H9 (cell line): Measurements from ENCODE around the gene LILRB3. TPM values are rescaled to one million over a fixed set of nuclear protein-coding genes. Genes with fewer than 3 reads are reported as not detected.

Source experiments
- DNase-seq: peaks from one replicate; pipeline ENCODE4 v3.0.0-alpha.2; 2017
- H2AFZ ChIP-seq: one replicate; pipeline ENCODE4 v1.6.1; 2013; ENCODE audit warnings: mild to moderate bottlenecking, low read length, control low read depth, moderate library complexity
- H2AK5ac ChIP-seq: 2 replicates; pipeline ENCODE4 v1.6.1; 2013; ENCODE audit warnings: low read length, control low read depth, mixed read lengths; ENCODE audit not compliant: insufficient read length
- H2BK120ac ChIP-seq: one replicate; pipeline ENCODE4 v1.6.1; 2013; ENCODE audit warnings: low read depth, mild to moderate bottlenecking, low read length, control low read depth, inconsistent platforms; ENCODE audit not compliant: poor library complexity, severe bottlenecking
- H2BK12ac ChIP-seq: 2 replicates; pipeline ENCODE4 v1.6.1; 2013; ENCODE audit warnings: low read length, control low read depth, mixed read lengths, low read depth; ENCODE audit not compliant: insufficient read length
- H2BK15ac ChIP-seq: 2 replicates; pipeline ENCODE4 v1.6.1; 2013; ENCODE audit warnings: low read depth, low read length, control low read depth
- H2BK20ac ChIP-seq: one replicate; pipeline ENCODE4 v1.6.1; 2013; ENCODE audit warnings: low read depth, mild to moderate bottlenecking, low read length, control low read depth, inconsistent platforms; ENCODE audit not compliant: poor library complexity, severe bottlenecking
- H2BK5ac ChIP-seq: 2 replicates; pipeline ENCODE4 v1.6.1; 2013; ENCODE audit warnings: low read length, control low read depth, mixed read lengths; ENCODE audit not compliant: insufficient read length
- H3K14ac ChIP-seq: 2 replicates; pipeline ENCODE4 v1.6.1; 2013; ENCODE audit warnings: low read length, control low read depth; ENCODE audit not compliant: insufficient read depth
- H3K18ac ChIP-seq: 2 replicates; pipeline ENCODE4 v1.6.1; 2013; ENCODE audit warnings: low read depth, mild to moderate bottlenecking, mixed read lengths, low read length, control low read depth; ENCODE audit not compliant: insufficient read length
- H3K23ac ChIP-seq: 2 replicates; pipeline ENCODE4 v1.6.1; 2013; ENCODE audit warnings: low read length, control low read depth, mixed read lengths, low read depth; ENCODE audit not compliant: insufficient read length
- H3K23me2 ChIP-seq: 2 replicates; pipeline ENCODE4 v1.6.1; 2013; ENCODE audit warnings: low read depth, mild to moderate bottlenecking, mixed read lengths, low read length, control low read depth; ENCODE audit not compliant: insufficient read length, poor library complexity, severe bottlenecking
- H3K27ac ChIP-seq: 2 replicates; pipeline ENCODE4 v1.5.1; 2013; ENCODE audit warnings: low read length, control low read depth, mixed read lengths, low read depth; ENCODE audit not compliant: insufficient read length
- H3K27me3 ChIP-seq: 2 replicates; pipeline ENCODE4 v1.6.1; 2013; ENCODE audit warnings: low read length, control low read depth, inconsistent platforms; ENCODE audit not compliant: insufficient read depth
- H3K4ac ChIP-seq: 2 replicates; pipeline ENCODE4 v1.6.1; 2013; ENCODE audit warnings: low read depth, mild to moderate bottlenecking, control low read depth, inconsistent platforms, low read length, moderate library complexity
- H3K4me1 ChIP-seq: 2 replicates; pipeline ENCODE4 v1.6.1; 2013; ENCODE audit warnings: low read length, control low read depth, inconsistent platforms; ENCODE audit not compliant: insufficient read depth
- H3K4me2 ChIP-seq: 2 replicates; pipeline ENCODE4 v1.6.1; 2013; ENCODE audit warnings: low read length, control low read depth, mixed read lengths; ENCODE audit not compliant: insufficient read length, insufficient read depth
- H3K56ac ChIP-seq: 2 replicates; pipeline ENCODE4 v1.6.1; 2013; ENCODE audit warnings: low read depth, mild to moderate bottlenecking, mixed read lengths, low read length, control low read depth; ENCODE audit not compliant: insufficient read length
- H3K79me1 ChIP-seq: 2 replicates; pipeline ENCODE4 v1.6.1; 2013; ENCODE audit warnings: low read depth, mild to moderate bottlenecking, moderate library complexity, low read length, control low read depth, inconsistent platforms; ENCODE audit not compliant: insufficient read depth, poor library complexity, severe bottlenecking
- H3K79me2 ChIP-seq: 2 replicates; pipeline ENCODE4 v1.6.1; 2013; ENCODE audit warnings: low read length, control low read depth, inconsistent platforms; ENCODE audit not compliant: insufficient read depth
- H3K9ac ChIP-seq: 2 replicates; pipeline ENCODE4 v1.6.1; 2013; ENCODE audit warnings: low read length, control low read depth, mixed read lengths; ENCODE audit not compliant: insufficient read length; ENCODE audit errors: extremely low read depth
- H3K9me3 ChIP-seq: one replicate; pipeline ENCODE4 v1.6.1; 2013; ENCODE audit warnings: low read depth, low read length, inconsistent platforms; ENCODE audit not compliant: control insufficient read depth
- H3T11ph ChIP-seq: one replicate; pipeline ENCODE4 v1.6.1; 2013; ENCODE audit warnings: mild to moderate bottlenecking, low read length, control low read depth, inconsistent platforms
- H4K20me1 ChIP-seq: one replicate; pipeline ENCODE4 v1.6.1; 2013; ENCODE audit not compliant: control insufficient read depth, insufficient read length, insufficient read depth
- H4K5ac ChIP-seq: 2 replicates; pipeline ENCODE4 v1.6.1; 2013; ENCODE audit warnings: low read depth, mild to moderate bottlenecking, mixed read lengths, low read length, control low read depth; ENCODE audit not compliant: insufficient read length
- H4K8ac ChIP-seq: replicated peaks from 2 replicates; pipeline ENCODE4 v1.6.1; 2013; ENCODE audit warnings: low read length, control low read depth, mixed read lengths, low read depth; ENCODE audit not compliant: insufficient read length
- H4K91ac ChIP-seq: 2 replicates; pipeline ENCODE4 v1.6.1; 2013; ENCODE audit warnings: low read depth, mild to moderate bottlenecking, moderate library complexity, mixed read lengths, low read length, control low read depth; ENCODE audit not compliant: insufficient read length
- H3K27ac Mint-ChIP-seq, 3 experiments: 2 replicates in 2 of 3; 3 replicates in 1 of 3; pipeline ENCODE4 v1.8.0; 2020 to 2021; ENCODE audit warnings: mixed read lengths in 3 of 3, mild to moderate bottlenecking in 1 of 3, moderate library complexity in 1 of 3
- H3K27me3 Mint-ChIP-seq: 2 replicates; pipeline ENCODE4 v1.8.0; 2021; ENCODE audit warnings: low read depth, mild to moderate bottlenecking, moderate library complexity, mixed read lengths
- H3K36me3 Mint-ChIP-seq, 3 experiments: 2 replicates in 2 of 3; 3 replicates in 1 of 3; pipeline ENCODE4 v1.8.0; 2020 to 2021; ENCODE audit warnings: low read depth in 3 of 3, mixed read lengths in 3 of 3; ENCODE audit not compliant: insufficient read depth in 1 of 3
- H3K4me1 Mint-ChIP-seq, 2 experiments: 2 replicates each; pipeline ENCODE4 v1.8.0; 2020; ENCODE audit warnings: mixed read lengths in 2 of 2
- H3K4me3 Mint-ChIP-seq, 2 experiments: 2 replicates in 1 of 2; 3 replicates in 1 of 2; pipeline ENCODE4 v1.8.0; 2020 to 2021; ENCODE audit warnings: mild to moderate bottlenecking in 2 of 2, mixed read lengths in 2 of 2, moderate library complexity in 1 of 2
- H3K9me3 Mint-ChIP-seq, 2 experiments: 2 replicates in 1 of 2; 3 replicates in 1 of 2; pipeline ENCODE4 v1.8.0; 2020; ENCODE audit warnings: mild to moderate bottlenecking in 2 of 2, mixed read lengths in 2 of 2, moderate library complexity in 1 of 2
- CTCF ChIP-seq: fragments of 200-600 bp; sonication (generic); conservative IDR thresholded peaks from 3 replicates; pipeline ENCODE4 v1.8.0; 2021; ENCODE audit warnings: antibody characterized with exemption, mild to moderate bottlenecking
- WGBS: extraction: QIAGEN DNeasy Blood & Tissue Kit; methylation state at CpG from one replicate; pipeline ENCODE4 v1.1.7; 2013; ENCODE audit warnings: missing lambda C conversion rate, low lambda C conversion rate, mixed read lengths; ENCODE audit not compliant: insufficient read length; ENCODE audit errors: extremely low coverage; 5-methylcytosine and 5-hydroxymethylcytosine counted together
- total RNA-seq: library from RNA; stranded (reverse); gene quantifications from 2 replicates; pipeline ENCODE4 v1.2.1, GENCODE V29; 2021

LILRB3 gene
- total RNA-seq, 1 experiment from 2014 or later: not detected

GRCh38 chr19:54266133-54266532, 43.3 kb upstream of the LILRB3 start:
- H4K8ac ChIP-seq: no peak overlapping the region
- H3K4me1 ChIP-seq: no peaks in the 10 kb centered on the region
- Mint-ChIP-seq H3K27ac (no peak overlapping the region), H3K27me3 (peaks cover 53% of the 10 kb centered on the region), H3K36me3 (no peaks in the 10 kb centered on the region), H3K4me3 (no peak overlapping the region), H3K9me3 (peaks cover 0 to 25% of the 10 kb centered on the region in 2 experiments; a peak in 3 of 5 replicates), H3K4me1 (peaks cover 3 to 9% of the 10 kb centered on the region in 2 experiments; a peak in 2 of 4 replicates)
- H3K14ac ChIP-seq: no peak overlapping the region
- H2BK5ac ChIP-seq: no peak overlapping the region
- no peak overlapping the region for H2AFZ ChIP-seq
- H3K27me3 ChIP-seq: no peaks in the 10 kb centered on the region
- no peak overlapping the region for H2BK20ac ChIP-seq
- no peak overlapping the region for H3K18ac ChIP-seq
- no peak overlapping the region for H3T11ph ChIP-seq
- H2BK12ac ChIP-seq: no peak overlapping the region
- no peaks in the 10 kb centered on the region for H4K20me1 ChIP-seq
- H4K5ac ChIP-seq: no peak overlapping the region
- H3K4ac ChIP-seq: no peak overlapping the region
- no peak overlapping the region for H2BK120ac ChIP-seq
- no peak overlapping the region for H3K56ac ChIP-seq
- no peaks in the 10 kb centered on the region for H3K23me2 ChIP-seq
- TF ChIP-seq CTCF: peak; percentile 90
- no peak overlapping the region for H3K27ac ChIP-seq
- no CpG with 5 or more reads among the region's 6 CpGs for WGBS
- H3K23ac ChIP-seq: no peak overlapping the region
- no peaks in the 10 kb centered on the region for H3K9me3 ChIP-seq
- peak; percentile 92 for DNase-seq
- H2BK15ac ChIP-seq: no peak overlapping the region
- no peak overlapping the region for H2AK5ac ChIP-seq
- no peak overlapping the region for H3K4me2 ChIP-seq
- H4K91ac ChIP-seq: no peak overlapping the region
- no peaks in the 10 kb centered on the region for H3K79me2 ChIP-seq
- H3K79me1 ChIP-seq: no peaks in the 10 kb centered on the region
- no peak overlapping the region for H3K9ac ChIP-seq
